ENCODE results near the gene XRCC4. TPM values are rescaled to one million over a fixed set of nuclear protein-coding genes. Genes with fewer than 3 reads are reported as not detected.

The XRCC4 gene
- total and polyA plus RNA-seq, 9 donors, result 5.1 to 7.1 (median 6.4) TPM

Other genes starting within 250 kb of the XRCC4 start
- 52.9 TPM for gene TMEM167A, start 153 bp upstream of the XRCC4 start, total RNA-seq
- gene TMEM167A, start 153 bp upstream of the XRCC4 start, polyA plus RNA-seq (ENCODE audit: insufficient read depth in 1 of 8, insufficient read length in 8 of 8, low replicate concordance in 1 of 8), result 10 to 100 TPM; 47.9 to 75.3 (median 64.4) TPM

Data from muscle of leg (tissue), 9 donors.